Activated effector memory CD4-positive, alpha-beta T cell treated with Interleukin-2 at 50 U/mL for 16 hours (primary cell): ENCODE data around the gene ADI1.
"Not testable (repeated sequence)": the region's sequence is repeated elsewhere in the genome, so short reads cannot be mapped to it uniquely, and the experiment has no call there.

Experiments
- DNase-seq: peaks from one replicate; pipeline ENCODE4 v3.0.0-alpha.2; 2020

ADI1 gene

DNA sequence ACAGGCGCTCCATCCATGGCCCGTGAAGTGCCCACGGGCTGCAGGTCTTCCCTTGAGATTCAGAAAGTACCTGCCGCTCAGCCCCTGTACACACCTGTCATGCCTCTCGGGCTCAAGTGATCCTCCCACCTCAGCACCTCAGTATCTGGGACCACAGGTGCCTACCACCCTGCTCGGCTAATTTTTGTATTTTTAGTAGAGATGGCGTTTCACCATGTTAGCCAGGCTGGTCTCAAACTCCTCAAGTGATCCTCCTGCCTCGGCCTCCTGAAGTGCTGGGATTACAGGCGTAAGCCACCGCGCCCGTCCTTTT lies 26.9 kb downstream of the ADI1 start:
- DNase-seq: not testable (repeated sequence)

DNA sequence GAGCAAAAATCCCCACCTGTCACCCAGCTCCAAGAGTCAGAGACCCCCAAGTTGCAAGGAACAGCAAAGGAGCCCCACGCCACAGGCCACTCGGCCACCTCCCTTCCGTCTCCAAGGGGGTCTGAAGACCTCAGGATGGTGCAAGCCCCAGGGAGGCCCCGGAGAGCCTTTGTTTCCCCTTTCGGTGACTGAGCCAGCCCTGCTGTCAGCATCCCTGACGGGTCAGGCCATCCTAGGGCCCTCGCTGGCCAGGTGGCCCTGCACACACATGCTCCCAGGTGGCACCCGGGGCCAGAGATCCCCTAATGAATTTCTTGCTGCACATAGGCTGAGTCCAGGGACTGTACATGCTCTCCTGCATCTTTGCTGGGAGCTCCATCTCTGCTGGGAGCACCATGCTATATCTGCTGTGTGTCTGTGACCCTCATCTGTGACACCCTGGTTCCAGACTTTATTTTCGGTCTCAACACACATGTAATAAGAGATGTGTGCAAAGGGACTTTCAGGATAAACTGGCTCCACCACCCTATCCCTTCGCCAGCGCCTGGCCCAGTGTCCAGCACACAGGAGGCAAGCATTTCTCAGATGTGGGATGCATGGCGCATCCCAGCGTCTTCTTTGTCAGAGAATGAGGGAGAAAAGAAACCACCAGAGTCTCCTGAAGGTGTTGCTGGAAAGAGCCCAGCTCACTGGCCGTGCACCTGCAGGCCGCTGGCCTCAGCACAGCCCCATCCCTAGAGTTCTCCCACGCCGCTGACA lies 27.4 kb downstream of the ADI1 start:
- DNase-seq: no peak

DNA sequence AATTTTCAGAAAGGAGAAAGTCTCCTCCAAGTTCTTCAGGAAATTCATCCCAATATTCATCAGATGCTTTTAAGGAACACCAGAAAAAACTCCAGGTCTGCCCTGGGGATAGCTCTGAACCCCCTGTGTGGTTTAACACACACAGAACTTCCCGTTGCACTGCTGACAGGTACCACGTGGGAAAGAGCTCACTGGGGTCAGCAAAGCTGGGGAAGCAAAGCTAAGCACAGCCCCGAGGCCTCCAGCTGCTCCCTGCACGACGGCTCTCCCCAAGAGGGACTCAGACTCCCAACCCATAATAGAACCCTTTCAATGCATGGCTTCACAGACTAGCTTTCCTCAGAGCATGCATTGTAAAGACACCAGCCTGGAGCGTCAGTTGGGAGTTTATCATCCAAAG lies 28.0 kb downstream of the ADI1 start:
- DNase-seq: no peak

DNA sequence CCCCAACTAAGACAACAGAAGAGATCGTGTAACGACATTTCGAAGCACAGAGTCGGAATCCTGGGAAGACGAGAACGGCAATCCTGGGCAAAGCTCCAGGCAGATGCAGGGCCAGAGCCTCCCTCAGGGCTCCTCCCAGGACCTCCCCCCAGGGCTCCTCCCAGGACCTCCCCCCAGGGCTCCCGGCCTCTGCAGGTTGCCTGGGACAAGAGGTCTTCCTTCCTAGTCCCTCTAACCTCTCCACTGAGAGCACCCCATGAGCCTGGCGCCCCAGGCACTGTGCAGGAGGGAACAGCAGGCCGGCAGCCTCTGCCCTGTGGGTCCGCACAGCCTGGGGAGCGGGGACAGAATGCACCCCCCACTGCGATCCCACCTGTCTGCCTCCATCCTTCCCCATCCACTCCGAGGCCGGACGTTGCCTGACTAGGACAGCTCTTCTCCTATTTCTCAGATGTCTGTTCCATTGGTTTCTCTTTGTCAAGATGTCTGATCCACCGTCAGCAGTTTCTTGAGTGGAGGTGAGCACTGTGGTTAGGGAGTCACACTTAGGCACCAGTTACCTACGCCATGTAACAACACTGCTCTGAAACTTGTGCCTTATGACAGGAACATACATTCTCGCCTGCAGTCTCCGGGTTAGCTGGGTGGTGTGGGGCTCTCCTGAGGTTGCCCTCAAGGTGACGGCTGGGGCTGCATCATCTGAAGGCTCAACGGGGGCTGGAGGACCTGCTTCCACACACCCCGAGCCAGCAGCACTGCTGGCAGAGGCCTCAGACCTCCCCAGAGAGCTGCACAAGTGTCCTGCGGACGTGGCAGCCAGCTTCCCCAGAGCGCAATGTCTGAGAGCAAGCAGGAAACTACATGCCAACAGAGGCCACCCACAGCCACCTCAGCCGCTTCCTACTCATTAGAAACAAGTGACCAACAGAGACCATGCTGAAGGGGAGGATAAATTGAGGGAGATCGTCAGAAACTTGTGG lies 28.9 kb downstream of the ADI1 start:
- no peak for DNase-seq

DNA sequence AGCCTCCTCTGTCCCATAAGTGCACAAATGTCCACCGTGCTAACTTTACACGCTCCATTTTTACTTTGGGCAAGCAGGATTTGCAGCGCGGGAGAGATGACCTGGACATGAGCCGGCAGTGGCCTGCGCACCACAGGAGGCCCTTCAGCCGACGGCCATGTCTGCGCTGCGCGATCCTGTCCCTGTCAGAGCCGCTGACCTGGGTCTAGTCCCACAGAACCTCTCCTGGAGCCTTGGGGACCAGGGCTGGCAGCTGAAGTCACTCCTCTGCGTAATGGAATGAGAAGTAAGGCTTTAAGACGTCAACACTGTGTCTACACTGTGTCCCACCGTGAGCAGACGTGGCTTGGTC lies 29.6 kb downstream of the ADI1 start:
- DNase-seq: no peak

DNA sequence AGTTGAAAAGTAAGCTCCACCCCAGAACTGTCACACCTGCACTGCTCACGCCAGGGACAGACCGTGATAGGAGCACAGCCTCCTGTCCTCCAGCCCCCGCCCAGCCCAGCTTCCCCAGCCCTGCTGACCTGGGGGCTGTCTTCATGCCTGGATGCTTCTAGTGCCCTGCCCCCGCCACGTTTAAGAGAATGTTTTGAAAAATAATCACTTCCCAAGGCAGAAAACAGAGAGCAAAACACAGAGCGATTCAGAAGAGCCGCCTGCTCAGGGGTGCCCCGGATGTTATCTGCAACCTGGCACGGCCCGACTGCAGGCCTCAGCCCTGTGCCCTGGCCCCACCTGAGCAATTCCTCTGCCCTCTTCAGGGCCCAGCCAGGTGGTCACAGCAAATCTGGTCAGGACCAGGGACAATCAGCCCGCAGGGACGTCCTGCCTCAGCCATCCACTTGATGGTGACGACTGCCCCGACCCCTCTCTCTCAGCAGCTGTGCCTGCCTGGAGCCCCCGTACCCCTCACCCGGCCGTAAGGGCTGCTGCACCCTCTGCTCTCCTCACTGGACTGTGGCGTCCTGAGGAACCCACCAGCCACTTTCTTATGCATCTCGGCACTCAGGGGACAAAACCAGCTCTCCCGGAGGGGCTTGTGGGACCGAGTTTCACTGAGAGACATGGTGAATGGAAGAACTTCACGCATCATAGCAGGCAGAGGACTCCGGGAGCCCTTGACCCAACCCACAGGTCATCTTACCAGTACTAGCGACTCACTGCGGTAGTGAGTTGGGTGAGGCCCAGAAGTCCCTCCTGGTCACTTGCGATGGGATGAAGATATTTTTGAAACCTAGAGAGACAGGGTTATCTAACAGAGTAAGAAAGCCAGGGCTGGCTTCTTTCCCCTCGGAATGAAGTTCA lies 30.2 kb downstream of the ADI1 start:
- DNase-seq: no peak

DNA sequence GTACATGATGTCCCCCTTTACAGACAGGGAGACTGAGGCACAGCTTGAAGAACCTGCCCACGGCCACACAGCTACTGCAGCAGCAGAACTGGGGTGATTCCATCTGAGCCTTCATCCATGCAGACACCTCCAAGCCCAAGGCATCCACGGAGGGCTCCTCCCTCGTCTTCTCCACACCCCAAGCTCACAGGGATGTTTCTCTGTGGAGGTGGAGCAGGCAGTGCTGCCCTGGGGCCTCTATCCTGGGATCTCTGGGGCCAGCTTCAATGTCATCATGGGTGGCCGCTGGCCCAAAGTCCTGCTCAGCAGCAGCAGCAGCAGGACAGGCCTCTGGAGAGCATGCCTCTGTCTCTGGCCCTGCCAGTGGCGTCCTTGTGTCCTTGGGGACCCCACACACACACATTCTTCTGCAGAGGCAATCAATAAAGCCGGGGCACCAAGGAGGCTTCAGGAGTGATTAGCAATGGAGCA lies 31.2 kb downstream of the ADI1 start:
- no peak for DNase-seq

DNA sequence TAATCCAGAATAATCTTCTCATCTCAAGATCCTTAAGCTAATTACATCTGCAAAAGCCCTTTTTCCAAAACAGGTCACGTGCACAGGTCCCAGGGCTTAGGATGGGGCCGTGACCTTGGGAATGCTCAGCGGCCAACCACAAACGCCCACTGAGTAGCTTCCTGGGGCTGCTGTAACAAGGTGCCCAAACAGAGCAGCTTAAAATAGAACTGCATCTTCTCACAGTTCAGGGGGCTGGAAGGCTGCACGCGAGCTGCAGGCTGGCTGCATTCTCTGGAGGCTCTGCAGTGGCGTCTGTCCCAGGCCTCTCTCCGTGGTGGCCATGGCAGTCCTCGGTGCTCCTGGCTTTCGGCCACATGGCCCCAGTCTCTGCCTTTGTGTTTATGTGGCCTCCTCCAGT lies 31.9 kb downstream of the ADI1 start:
- DNase-seq: no peak

DNA sequence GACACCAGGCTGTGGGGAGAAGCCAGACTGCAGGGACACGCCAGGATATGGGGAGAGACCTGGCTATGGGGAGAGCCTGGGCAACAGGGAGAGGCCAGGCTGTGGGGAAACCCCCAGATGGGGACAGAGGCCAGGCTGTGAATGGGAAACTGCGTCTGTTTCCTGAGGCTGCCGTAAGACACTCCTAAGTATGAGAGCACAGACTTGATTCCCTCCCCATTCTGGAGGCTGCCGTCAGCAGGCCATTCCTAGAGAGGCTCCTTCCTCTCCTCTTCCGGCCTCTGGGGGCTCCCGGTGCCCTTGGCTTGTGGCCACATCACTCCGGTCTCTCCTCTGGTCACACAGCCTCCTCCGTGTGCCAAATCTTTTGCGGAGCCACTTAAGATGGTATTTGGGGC lies 32.3 kb downstream of the ADI1 start:
- DNase-seq: no peak

DNA sequence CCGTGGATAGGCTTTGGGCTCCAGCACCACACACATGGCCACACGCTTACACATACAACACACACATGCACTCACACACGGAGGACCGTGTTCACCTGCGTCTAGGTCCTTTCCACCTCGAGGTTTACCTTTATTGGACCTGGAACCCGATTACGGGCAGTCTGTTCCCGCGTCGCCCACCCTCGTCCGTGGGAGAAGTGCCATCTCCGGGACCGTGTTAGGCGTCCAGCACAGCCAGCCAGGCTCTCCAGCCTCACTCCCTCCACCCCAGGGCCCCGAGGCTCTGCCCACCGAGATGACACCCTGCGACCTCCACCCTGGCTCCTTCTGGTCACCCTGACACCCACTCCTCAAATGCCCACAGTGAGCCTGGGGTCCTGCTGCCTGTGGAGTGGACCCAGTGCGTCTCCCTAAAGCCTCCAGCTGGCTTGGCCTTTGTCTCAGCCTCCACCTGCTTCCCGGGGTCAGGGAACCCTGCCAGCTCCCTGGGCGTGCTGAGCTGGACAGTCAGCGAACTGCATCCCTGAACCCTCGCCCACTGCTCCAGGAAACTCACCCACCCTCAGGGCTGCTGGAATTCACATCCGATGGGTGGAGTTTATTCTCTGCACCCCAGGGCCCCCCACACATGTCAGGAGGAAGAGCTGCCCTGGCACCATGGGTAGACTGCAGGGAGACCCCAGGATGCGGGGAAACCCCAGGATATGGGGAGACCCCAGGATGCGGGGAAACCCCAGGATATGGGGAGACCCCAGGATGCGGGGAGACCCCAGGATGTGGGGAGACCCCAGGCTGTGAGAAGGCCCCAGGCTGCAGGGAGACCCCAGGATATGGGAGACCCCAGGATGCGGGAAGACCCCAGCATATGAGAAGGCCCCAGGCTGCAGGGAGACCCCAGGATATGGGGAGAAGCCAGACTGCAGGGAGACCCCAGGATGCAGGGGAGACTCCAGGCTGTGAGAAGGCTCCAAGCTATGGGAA lies 33.0 kb downstream of the ADI1 start:
- no peak for DNase-seq

DNA sequence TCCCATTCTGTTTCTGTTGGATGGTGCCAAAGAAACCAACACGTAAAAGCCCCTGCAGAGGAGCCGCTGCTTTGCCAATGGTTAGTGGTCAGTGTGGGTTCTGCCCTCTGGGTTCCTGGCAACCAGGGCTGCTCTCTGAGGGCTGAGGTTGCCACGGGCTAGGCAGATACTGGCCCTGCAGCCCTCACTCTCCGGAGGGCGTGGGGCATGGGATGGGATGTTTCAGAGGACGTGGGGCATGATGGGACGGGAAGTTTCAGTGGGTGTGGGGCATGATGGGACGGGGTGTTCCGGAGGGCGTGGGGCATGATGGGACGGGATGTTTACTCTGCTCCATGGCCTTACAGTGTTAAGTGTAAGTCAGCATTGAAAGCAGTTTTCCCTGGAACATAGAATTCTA lies 34.2 kb downstream of the ADI1 start:
- no peak for DNase-seq

DNA sequence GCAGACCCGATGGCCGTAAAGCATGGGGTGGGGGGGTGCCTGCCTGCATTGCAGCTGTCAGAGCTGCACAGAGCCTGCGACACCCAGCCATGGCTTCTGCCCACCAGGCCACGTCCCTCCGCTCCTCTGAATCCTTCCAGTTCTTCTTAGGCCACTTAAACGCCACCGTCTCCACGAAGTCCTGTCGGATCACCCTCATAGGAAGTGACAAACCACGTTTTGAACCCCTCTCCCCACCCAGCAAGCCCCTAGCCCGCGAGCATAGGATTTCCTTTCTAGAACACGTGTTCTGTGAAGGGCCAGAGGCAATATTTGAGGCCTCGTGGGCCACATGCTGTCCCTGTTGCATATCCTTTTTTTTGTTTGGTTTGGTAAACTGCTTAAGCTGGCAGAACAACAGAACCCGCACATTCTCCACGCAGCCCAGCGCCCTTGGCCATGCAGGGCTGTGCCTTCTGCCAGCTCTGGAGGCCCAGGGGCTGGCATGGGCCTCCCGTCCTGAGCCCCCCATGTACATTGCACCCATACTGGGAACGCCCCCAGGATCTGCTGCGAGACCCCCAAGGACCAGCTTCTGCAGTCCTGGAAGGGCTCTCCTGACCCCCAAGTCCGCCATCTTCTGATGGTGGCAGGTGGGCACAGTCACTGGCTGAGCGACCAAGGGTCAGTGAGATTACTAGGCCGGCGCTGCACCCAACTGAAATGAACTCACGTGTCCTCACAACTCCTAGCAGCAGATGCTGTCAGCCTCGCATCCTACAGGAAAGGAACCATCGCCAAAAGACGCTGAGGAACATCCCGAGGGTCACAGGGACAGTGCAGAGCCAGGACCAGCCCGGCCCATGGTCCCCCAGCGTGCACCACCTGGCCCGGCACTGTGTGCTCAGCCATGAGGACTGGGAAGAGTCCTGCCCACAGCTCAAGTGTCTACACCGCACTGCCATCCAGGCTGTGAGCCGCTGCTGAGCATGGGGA lies 35.1 kb downstream of the ADI1 start:
- no peak for DNase-seq

DNA sequence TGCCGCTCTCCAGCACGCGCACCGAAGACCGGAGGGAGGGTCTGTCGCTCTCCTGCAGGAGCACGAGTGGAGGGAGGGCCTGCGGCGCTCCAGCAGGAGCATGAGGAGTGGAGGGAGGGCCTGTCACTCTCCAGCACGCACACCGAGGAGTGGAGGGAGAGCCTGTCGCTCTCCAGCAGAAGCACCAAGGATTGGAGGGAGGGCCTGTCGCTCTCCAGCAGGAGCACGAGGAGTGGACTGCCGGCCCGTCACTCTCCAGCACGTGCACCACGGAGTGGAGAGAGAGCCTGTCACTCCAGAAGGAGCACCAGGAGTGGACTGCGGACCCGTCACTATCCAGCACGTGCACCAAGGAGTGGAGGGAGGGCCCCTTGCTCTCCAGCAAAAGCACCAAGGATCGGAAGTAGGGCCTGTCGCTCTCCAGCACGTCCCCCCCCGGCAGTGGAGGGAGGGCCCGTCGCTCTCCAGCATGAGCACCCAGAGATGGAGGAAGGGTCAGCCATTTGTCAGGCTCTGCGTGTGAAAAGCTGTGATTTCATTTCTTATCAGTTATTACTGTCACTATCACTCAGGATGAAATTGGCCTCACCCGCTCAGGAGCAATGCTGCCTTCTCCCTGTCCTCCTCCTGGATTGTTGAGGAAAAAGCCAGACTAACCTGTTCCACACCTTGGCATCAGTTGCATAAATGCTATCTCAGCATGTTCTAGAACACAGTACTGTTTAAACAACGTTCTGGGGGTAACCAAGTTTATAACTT lies 35.9 kb downstream of the ADI1 start:
- DNase-seq: no peak

DNA sequence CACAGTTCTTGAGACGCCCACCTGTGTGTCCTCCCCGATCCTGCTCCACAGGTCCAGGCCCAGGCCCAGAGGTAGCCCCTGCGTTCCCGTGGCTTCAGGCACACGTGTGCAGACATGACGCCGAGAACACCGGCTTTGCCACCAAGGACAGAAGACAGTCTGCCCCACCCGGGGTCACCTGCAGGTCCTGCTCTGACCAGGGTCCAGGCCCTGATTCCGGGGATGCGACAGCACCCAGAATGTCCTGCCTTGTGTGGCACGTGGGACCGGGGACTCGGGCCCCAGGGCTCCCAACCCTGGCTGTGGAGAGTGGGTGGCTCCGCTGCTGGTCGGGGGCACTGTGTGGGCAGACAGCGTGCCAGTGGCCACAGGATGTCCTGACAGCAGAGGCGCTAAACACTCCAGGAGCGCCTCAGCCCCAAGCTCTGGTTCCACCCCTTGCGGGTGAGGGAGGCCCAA lies 36.9 kb downstream of the ADI1 start:
- DNase-seq: no peak

DNA sequence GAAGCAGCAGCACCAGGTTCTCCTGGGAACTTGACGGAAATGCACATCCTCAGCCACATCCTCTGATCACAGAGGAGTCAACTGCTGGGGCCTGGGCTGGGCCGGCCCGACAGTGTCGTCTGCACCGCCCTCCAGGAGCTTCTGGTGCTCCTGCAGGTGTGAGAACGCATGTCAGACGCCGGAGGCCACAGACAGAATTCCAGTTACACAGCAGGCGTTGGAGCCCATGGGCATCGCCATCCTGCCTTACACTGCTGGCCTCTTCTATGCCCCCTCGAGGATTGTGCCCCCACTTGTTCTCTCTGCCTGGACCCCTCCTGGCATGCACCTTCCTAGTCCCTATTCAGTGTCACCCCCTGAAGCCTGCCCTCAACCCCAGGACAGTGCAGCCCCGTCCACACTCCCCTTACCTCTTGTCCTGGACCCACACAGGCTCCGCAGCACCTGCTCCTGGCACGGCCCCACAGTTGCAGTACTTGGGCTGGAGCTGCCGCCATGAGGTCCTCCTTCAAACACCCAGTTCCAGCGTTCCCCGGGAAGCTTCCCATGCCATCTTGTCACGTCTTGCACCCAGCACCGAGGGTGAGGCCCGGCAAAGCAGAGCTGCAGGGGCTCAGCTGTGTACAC lies 37.5 kb downstream of the ADI1 start:
- DNase-seq: no peak

DNA sequence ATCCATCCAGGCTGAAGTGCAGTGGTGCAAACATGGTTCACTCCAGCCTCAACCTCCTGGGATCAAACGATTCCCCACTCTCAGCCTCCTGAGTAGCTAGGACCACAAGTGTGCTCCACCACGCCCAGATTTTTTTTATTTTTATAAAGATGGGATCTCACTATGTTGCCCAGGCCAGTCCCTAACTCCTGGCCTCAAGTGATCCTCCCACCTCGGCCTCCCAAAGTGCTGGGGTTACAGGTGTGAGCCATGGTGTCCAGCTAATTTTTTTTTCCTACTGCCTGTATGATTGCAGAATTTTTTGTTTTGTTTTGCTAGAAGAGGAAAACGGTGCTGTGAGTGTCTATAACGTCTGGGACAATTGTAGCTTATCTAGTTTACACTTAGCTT lies 38.3 kb downstream of the ADI1 start:
- no peak for DNase-seq

DNA sequence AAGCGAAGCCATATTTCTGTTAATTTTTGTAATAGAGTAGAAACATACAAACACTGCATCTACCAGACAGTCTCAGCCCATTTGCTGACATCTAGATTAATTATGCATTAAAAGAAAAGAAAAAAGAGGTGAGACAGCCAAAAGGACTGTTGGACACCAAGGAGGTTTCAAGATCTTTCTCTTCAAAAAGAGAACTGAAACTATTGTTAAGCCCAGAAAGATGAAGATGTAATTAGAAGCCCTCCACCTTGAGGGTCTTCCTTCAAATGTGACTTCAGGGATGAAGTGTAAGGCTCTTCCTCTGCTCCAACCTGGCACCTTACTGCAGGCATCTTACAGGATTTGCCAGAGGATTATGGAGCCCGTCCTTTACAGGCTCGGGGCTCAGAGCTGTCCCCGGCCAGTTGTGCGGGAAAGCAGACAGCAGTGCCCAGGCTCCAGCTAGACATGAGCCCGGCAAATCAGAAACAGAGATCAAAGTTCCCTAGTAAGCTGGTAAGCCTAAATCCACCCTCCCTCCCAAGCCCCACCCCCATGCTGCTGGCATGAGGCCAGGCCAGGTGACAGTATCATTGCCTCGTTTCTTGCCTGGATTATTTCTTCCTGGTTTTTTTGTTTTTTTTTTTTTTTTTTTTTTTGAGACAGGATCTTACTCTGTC lies 38.9 kb downstream of the ADI1 start:
- DNase-seq: no peak

DNA sequence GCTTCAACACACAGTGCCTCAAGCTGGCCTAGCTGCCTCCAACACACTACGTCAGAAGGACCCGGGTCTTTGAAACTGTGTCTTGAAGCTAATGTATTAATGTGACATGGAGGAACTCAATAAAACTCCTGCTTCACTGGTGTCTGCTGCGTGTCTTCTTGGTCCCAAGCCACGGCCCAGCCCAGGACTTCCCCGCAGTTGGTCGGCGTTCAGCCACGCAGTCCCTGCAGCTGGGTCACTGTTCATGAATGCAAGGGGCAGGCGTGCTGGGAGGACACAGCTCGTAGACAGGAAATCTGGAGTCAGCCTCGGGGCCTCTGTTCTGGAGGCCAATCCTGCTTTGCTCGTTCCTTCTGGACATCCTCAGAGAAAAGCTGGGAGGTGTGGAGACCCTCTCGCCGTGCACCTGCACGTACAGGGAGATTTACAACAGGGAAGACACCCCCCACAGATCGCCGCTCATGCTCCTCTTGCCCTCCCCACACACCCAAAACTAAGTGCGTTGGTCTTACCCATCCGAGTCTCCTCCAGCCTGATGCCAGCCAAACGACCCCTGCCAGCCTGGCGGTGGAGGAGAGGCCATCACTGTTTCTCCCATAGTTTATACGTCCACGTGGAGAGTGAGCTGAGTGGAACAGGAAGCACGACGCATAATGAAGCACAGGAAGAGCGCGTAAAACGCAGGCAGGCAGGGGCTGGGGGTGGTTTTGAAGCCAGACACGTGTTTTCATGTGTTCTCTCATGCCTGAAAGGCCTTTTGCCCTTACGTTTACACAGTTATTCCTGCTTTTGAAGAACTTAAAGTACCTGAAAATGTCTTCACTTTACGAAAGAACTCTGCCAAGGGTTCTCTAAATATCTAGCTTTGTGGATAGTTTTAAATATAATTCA lies 39.7 kb downstream of the ADI1 start:
- no peak for DNase-seq
